Spleen (tissue), 11 donors: ENCODE data around the gene ZNF77. TPM values are rescaled to one million over a fixed set of nuclear protein-coding genes. Genes with fewer than 3 reads are reported as not detected.

Experiments
- DNase-seq: peaks from one replicate; pipeline ENCODE4 v3.0.0-alpha.2; 2020
- H3K27ac ChIP-seq, 8 donors: fragments of 200-600 bp; sonication (generic) in 7 of 8; 1 replicate in 4 of 8; 2 replicates in 4 of 8; pipeline versions ENCODE4 v1.5.0 to v1.8.0; 2016 to 2021; ENCODE audit warnings: inconsistent platforms in 4 of 8, mild to moderate bottlenecking in 4 of 8, moderate library complexity in 1 of 8
- H3K27me3 ChIP-seq, 7 donors: fragments of 200-600 bp; sonication (generic) in 6 of 7; replicated peaks in 1 of 7; 1 replicate in 4 of 7; 2 replicates in 3 of 7; pipeline versions ENCODE4 v1.5.0 to v1.8.0; 2016 to 2021; ENCODE audit warnings: inconsistent platforms in 3 of 7, mild to moderate bottlenecking in 1 of 7
- H3K36me3 ChIP-seq, 6 donors: fragments of 200-600 bp; sonication (generic) in 5 of 6; 1 replicate in 4 of 6; 2 replicates in 2 of 6; pipeline versions ENCODE4 v1.5.0 to v1.8.0; 2016 to 2021; ENCODE audit warnings: inconsistent platforms in 2 of 6
- H3K4me1 ChIP-seq, 6 donors: fragments of 200-600 bp; sonication (generic) in 5 of 6; 1 replicate in 3 of 6; 2 replicates in 3 of 6; pipeline versions ENCODE4 v1.5.0 to v1.8.0; 2016 to 2021; ENCODE audit warnings: inconsistent platforms in 3 of 6
- H3K4me3 ChIP-seq, 8 donors: fragments of 200-600 bp; sonication (generic) in 7 of 8; 1 replicate in 4 of 8; 2 replicates in 4 of 8; pipeline versions ENCODE4 v1.5.0 to v1.8.0; 2016 to 2021; ENCODE audit warnings: inconsistent platforms in 4 of 8, mild to moderate bottlenecking in 4 of 8, moderate library complexity in 2 of 8
- H3K9me3 ChIP-seq, 8 donors: fragments of 200-600 bp; sonication (generic) in 7 of 8; 1 replicate in 4 of 8; 2 replicates in 4 of 8; pipeline versions ENCODE4 v1.5.0 to v1.8.0; 2016 to 2021; ENCODE audit warnings: inconsistent platforms in 4 of 8
- CTCF ChIP-seq, 11 experiments: fragments of 200-600 bp in 7 of 11; fragments of 450-650 bp in 4 of 11; sonication (generic) in 4 of 11; IDR thresholded peaks in 8 of 11; conservative IDR thresholded peaks in 3 of 11; 1 replicate in 7 of 11; 2 replicates in 4 of 11; pipeline versions ENCODE4 v1.4.0 to v1.8.0; 2016 to 2021; ENCODE audit warnings: antibody characterized with exemption in 11 of 11, inconsistent platforms in 4 of 11, mild to moderate bottlenecking in 1 of 11
- POLR2A ChIP-seq, 3 donors: fragments of 450-650 bp; IDR thresholded peaks; one replicate each; pipeline ENCODE4 v1.5.1; 2017; ENCODE audit warnings: antibody characterized with exemption in 3 of 3, mild to moderate bottlenecking in 1 of 3
- POLR2AphosphoS5 ChIP-seq, 3 donors: sonication (generic); formaldehyde crosslinking; IDR thresholded peaks; one replicate each; pipeline ENCODE4 v1.5.1; 2017; ENCODE audit warnings: antibody characterized with exemption in 3 of 3
- WGBS, 5 donors: extraction: QIAGEN DNeasy Blood & Tissue Kit in 3 of 5; methylation state at CpG; one replicate each; pipeline versions ENCODE4 v1.1.5 to v1.1.7; 2013 to 2018; 5-methylcytosine and 5-hydroxymethylcytosine counted together
- intact Hi-C: fragments of 100-400 bp; cut with DNase I; formaldehyde crosslinking; loops from one replicate; pipeline ENCODE4 v1.15.0; 2023; ENCODE audit warnings: low total_unique reads
- polyA plus RNA-seq, 3 donors: library from polyadenylated mRNA; stranded (reverse); fragments of 200-250 nt; gene quantifications; one replicate each; pipeline ENCODE4 v1.2.1, GENCODE V29; 2013
- total RNA-seq, 7 donors: library from RNA; depleted of rRNA in 3 of 7; stranded (reverse); fragments of >200 nt in 3 of 7; fragmentation: NEBNext Ultra II Directional in 4 of 7; extraction: Animal tissue kit (Norgen Biotek cat#: 25700) in 4 of 7; gene quantifications; one replicate each; pipeline versions ENCODE4 v1.1.0 to v1.2.1, GENCODE V29; 2016 to 2021
- donor health status: healthy with polysubstance abuse.
- donor health status: DM: no; HTN: no; CAD: no; lungs with moderate emphysema.
- donor health status: DM: no; HTN: no; CAD: no.
- donor health status: Bipolar disorder and iron deficiency.
- donor health status: healthy.
- donor health status: DM: no; HTN: no; CAD: no.
- donor health status: DM: yes; HTN: yes; CAD: no.

ZNF77 gene
- total and polyA plus RNA-seq, 10 donors: 2.2 to 7.5 (median 4.3) TPM

DNA sequence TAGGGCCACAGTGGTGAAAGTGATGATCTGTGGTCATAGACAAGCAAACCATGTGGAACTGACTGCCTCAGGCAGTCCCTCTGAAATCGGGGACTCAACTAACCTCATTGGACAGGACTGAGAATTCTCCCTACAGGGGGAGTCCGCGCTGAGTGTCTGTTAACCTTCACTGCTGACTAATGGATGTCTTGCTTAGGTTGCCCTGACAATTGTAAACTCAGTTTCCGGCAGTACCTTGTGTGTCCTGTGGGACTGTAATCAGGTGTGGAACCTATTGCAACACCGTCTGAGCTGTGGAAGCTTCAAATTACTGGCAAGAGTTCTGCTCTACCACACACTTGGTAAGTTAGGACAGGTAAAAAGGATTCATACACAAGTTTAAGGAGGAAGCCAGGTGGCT is 21.8 kb downstream of the ZNF77 start:
- intact Hi-C loops: no loop called here
- no peak for TF ChIP-seq POLR2A (IDR thresholded peaks at IDR 0.05)
- TF ChIP-seq CTCF (IDR thresholded peaks at IDR 0.05 in 8 of 11, conservative IDR thresholded peaks at IDR 0.05 in 3 of 11): no peak
- TF ChIP-seq POLR2AphosphoS5 (IDR thresholded peaks at IDR 0.05): no peak
- H3K27ac ChIP-seq: no peak overlapping the region
- H3K9me3 ChIP-seq: peaks cover 0 to 13% (median 6%) of the 10 kb centered on the region in 8 donors
- 43 to 87% (median 69%) methylated on average over 4 to 5 of the region's 5 CpGs for WGBS, 5 donors
- no peak overlapping the region for H3K4me3 ChIP-seq
- peaks cover 0 to 28% (median 9%) of the 10 kb centered on the region in 6 donors for H3K36me3 ChIP-seq
- no peaks in the 10 kb centered on the region for H3K27me3 ChIP-seq
- DNase-seq: no peak
- no peaks in the 10 kb centered on the region for H3K4me1 ChIP-seq

DNA sequence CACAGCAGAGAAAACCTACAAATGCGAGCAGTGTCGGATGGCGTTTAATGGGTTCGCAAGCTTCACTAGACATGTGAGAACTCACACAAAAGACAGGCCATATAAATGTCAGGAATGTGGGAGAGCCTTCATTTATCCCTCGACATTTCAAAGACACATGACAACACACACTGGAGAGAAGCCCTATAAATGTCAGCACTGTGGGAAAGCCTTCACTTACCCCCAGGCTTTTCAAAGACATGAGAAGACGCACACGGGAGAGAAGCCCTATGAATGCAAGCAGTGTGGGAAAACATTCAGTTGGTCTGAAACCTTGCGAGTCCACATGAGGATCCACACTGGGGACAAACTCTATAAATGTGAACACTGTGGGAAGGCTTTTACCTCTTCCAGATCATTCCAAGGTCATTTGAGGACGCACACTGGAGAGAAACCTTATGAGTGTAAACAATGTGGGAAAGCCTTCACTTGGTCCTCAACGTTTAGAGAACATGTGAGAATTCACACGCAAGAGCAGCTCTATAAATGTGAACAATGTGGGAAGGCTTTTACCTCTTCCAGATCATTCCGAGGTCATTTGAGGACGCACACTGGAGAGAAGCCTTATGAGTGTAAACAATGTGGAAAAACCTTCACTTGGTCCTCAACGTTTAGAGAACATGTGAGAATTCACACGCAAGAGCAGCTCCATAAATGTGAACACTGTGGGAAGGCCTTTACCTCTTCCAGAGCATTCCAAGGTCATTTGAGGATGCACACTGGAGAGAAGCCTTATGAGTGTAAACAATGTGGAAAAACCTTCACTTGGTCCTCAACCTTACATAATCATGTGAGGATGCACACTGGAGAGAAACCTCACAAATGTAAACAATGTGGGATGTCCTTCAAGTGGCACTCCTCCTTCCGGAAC is 27.2 kb downstream of the ZNF77 start:
- Histone ChIP-seq H3K4me1 (no peaks in the 10 kb centered on the region), H3K36me3 (peaks cover 11 to 61% (median 30%) of the 10 kb centered on the region in 6 donors), H3K9me3 (peaks cover 0 to 36% (median 25%) of the 10 kb centered on the region in 8 donors), H3K27me3 (no peaks in the 10 kb centered on the region), H3K27ac (no peak overlapping the region), H3K4me3 (no peak overlapping the region)
- no peak for DNase-seq
- 94 to 98% (median 96%) methylated on average over 16 of the region's 16 CpGs for WGBS, 5 donors
- intact Hi-C loops: no loop called here
- no peak for TF ChIP-seq POLR2AphosphoS5 (IDR thresholded peaks at IDR 0.05)
- no peak for TF ChIP-seq CTCF (IDR thresholded peaks at IDR 0.05 in 8 of 11, conservative IDR thresholded peaks at IDR 0.05 in 3 of 11)
- no peak for TF ChIP-seq POLR2A (IDR thresholded peaks at IDR 0.05)

DNA sequence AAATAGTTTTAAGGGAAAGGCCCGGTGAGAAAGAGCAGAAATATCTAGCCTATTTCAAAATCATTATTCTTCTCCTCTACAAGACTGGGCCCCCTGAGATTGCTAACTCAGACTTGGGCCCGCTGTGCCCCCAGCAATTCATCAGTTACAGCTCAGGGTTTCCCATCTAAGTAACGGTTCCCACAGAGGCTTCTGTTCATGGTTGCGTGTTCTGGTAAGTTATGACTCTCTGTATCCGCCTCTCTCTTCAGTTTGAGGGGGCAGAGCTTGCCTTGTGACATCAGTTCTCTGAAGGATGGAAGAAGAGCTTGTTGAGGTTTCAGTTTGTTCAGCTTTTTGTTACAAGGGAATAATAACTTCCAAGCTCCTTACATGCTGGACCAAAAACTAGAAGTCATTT is 32.5 kb downstream of the ZNF77 start:
- Histone ChIP-seq H3K36me3 (peaks cover 6 to 34% (median 16%) of the 10 kb centered on the region in 6 donors), H3K4me1 (no peaks in the 10 kb centered on the region), H3K27ac (no peak overlapping the region), H3K27me3 (no peaks in the 10 kb centered on the region), H3K4me3 (no peak overlapping the region), H3K9me3 (peaks cover 0 to 21% (median 12%) of the 10 kb centered on the region in 8 donors)
- 81 to 99% (median 91%) methylated on average over 5 of the region's 5 CpGs for WGBS, 5 donors
- intact Hi-C loops: no loop called here
- DNase-seq: no peak
- TF ChIP-seq POLR2A (IDR thresholded peaks at IDR 0.05) (no peak), CTCF (IDR thresholded peaks at IDR 0.05 in 8 of 11, conservative IDR thresholded peaks at IDR 0.05 in 3 of 11) (no peak), POLR2AphosphoS5 (IDR thresholded peaks at IDR 0.05) (no peak)

GRCh38 chr19:2906631-2907195 is 38.1 kb downstream of the ZNF77 start:
- peaks cover 0 to 13% (median 3%) of the 10 kb centered on the region in 6 donors for H3K4me1 ChIP-seq
- H3K36me3 ChIP-seq: no peaks in the 10 kb centered on the region
- no peaks in the 10 kb centered on the region for H3K27me3 ChIP-seq
- WGBS, 5 donors: 91 to 93% (median 93%) methylated on average over 13 to 20 of the region's 20 CpGs
- no peak for TF ChIP-seq POLR2A (IDR thresholded peaks at IDR 0.05)
- TF ChIP-seq CTCF (IDR thresholded peaks at IDR 0.05 in 8 of 11, conservative IDR thresholded peaks at IDR 0.05 in 3 of 11): no peak
- no peak for TF ChIP-seq POLR2AphosphoS5 (IDR thresholded peaks at IDR 0.05)
- no peak overlapping the region for H3K4me3 ChIP-seq
- H3K9me3 ChIP-seq: no peaks in the 10 kb centered on the region
- no peak overlapping the region for H3K27ac ChIP-seq
- DNase-seq: no peak
- intact Hi-C loops: no loop called here
